Measurements from ENCODE around the gene MPST. TPM values are rescaled to one million over a fixed set of nuclear protein-coding genes. Genes with fewer than 3 reads are reported as not detected.

MPST gene
- polyA plus RNA-seq, 1 experiment = 45.5 TPM

- TF ChIP-seq CTCF (IDR thresholded peaks at IDR 0.05; ENCODE audit: insufficient read depth, low read depth, low read length) = no peak
- CTCF ChIA-PET = interaction anchor here (2.4 kb wide), 1 partner anchor 7 kb away, joined by 9 read pairs; no protein-coding TSS in a partner anchor
- no peak overlapping the region for H3K4me3 ChIP-seq (ENCODE audit: low read depth, low read length)
- DNase-seq (ENCODE audit: low read depth) = no peak
- H3K36me3 ChIP-seq (ENCODE audit: control insufficient read depth, insufficient read depth, low read length) = peaks cover 5% of the 10 kb centered on the region
- POLR2A ChIA-PET = no interaction called here
- H3K27me3 ChIP-seq (ENCODE audit: control insufficient read depth, insufficient read depth, low read length) = no peaks in the 10 kb centered on the region
Observed at GRCh38 chr22:37014415-37014806, 5.1 kb upstream of the MPST start.

GRCh38 chr22:37014835-37015586 lies 4.5 kb upstream of the MPST start:
- CTCF ChIA-PET = no interaction called here
- DNase-seq (ENCODE audit: low read depth) = no peak

GRCh38 chr22:37015587-37015878 lies 4.0 kb upstream of the MPST start:
- TF ChIP-seq CTCF (IDR thresholded peaks at IDR 0.05; ENCODE audit: insufficient read depth, low read depth, low read length) = no peak
- POLR2A ChIA-PET = no interaction called here
- DNase-seq (ENCODE audit: low read depth) = no peak
- CTCF ChIA-PET = no interaction called here
- Histone ChIP-seq H3K36me3 (ENCODE audit: control insufficient read depth, insufficient read depth, low read length) (peaks cover 5% of the 10 kb centered on the region), H3K27me3 (ENCODE audit: control insufficient read depth, insufficient read depth, low read length) (no peaks in the 10 kb centered on the region), H3K4me3 (ENCODE audit: low read depth, low read length) (no peak overlapping the region)

More at GRCh38 chr22:37014835-37015586, 4.5 kb upstream of the MPST start:
- H3K27me3 ChIP-seq (ENCODE audit: control insufficient read depth, insufficient read depth, low read length) = no peaks in the 10 kb centered on the region
- H3K36me3 ChIP-seq (ENCODE audit: control insufficient read depth, insufficient read depth, low read length) = peaks cover 5% of the 10 kb centered on the region
- POLR2A ChIA-PET = no interaction called here
- H3K4me3 ChIP-seq (ENCODE audit: low read depth, low read length) = no peak overlapping the region
- no peak for TF ChIP-seq CTCF (IDR thresholded peaks at IDR 0.05; ENCODE audit: insufficient read depth, low read depth, low read length)

- H3K27me3 ChIP-seq (ENCODE audit: control insufficient read depth, insufficient read depth, low read length) = no peaks in the 10 kb centered on the region
- H3K36me3 ChIP-seq (ENCODE audit: control insufficient read depth, insufficient read depth, low read length) = peaks cover 5% of the 10 kb centered on the region
- no peak for TF ChIP-seq CTCF (IDR thresholded peaks at IDR 0.05; ENCODE audit: insufficient read depth, low read depth, low read length)
- ChIA-PET CTCF (interaction anchor here (1.2 kb wide), 1 partner anchor 8 kb away, joined by 3 read pairs; no protein-coding TSS in a partner anchor), POLR2A (no interaction called here)
- DNase-seq (ENCODE audit: low read depth) = no peak
- no peak overlapping the region for H3K4me3 ChIP-seq (ENCODE audit: low read depth, low read length)
Observed at GRCh38 chr22:37016134-37016910, 3.2 kb upstream of the MPST start.

GRCh38 chr22:37017356-37017755 lies 2.2 kb upstream of the MPST start:
- POLR2A ChIA-PET = no interaction called here
- CTCF ChIA-PET = interaction anchor here (0.6 to 1.6 kb wide), 2 partner anchors 60 to 937 kb away, joined by 3 read pairs; no protein-coding TSS in a partner anchor
- Histone ChIP-seq H3K36me3 (ENCODE audit: control insufficient read depth, insufficient read depth, low read length) (peaks cover 5% of the 10 kb centered on the region), H3K27me3 (ENCODE audit: control insufficient read depth, insufficient read depth, low read length) (no peaks in the 10 kb centered on the region), H3K4me3 (ENCODE audit: low read depth, low read length) (no peak overlapping the region)
- no peak for DNase-seq (ENCODE audit: low read depth)
- TF ChIP-seq CTCF (IDR thresholded peaks at IDR 0.05; ENCODE audit: insufficient read depth, low read depth, low read length) = no peak
